Mesothelial cell of epicardium (in vitro differentiated cells): ENCODE measurements around the gene ASH1L. TPM values are rescaled to one million over a fixed set of nuclear protein-coding genes. Genes with fewer than 3 reads are reported as not detected.
A peak's percentile ranks its signal among the peaks of the same experiment; 100 is the strongest.
"Not testable (repeated sequence)": the region's sequence is repeated elsewhere in the genome, so short reads cannot be mapped to it uniquely, and the experiment has no call there.

Source experiments
- DNase-seq, 2 experiments: peaks; one replicate each; pipeline ENCODE4 v3.0.0; 2021; ENCODE audit warnings: low spot score in 2 of 2; ENCODE audit not compliant: unreplicated experiment in 2 of 2
- H3K27ac Mint-ChIP-seq: 2 replicates; pipeline ENCODE4 v1.8.0; 2021; ENCODE audit warnings: mixed read lengths
- H3K27me3 Mint-ChIP-seq: 2 replicates; pipeline ENCODE4 v1.8.0; 2021; ENCODE audit warnings: low read depth, mixed read lengths
- H3K36me3 Mint-ChIP-seq: 2 replicates; pipeline ENCODE4 v1.8.0; 2021; ENCODE audit warnings: mixed read lengths
- H3K4me1 Mint-ChIP-seq: 2 replicates; pipeline ENCODE4 v1.8.0; 2021; ENCODE audit warnings: mixed read lengths
- H3K4me3 Mint-ChIP-seq: 2 replicates; pipeline ENCODE4 v1.8.0; 2021; ENCODE audit warnings: mild to moderate bottlenecking, moderate library complexity, mixed read lengths
- H3K9me3 Mint-ChIP-seq: 2 replicates; pipeline ENCODE4 v1.8.0; 2021; ENCODE audit warnings: mixed read lengths
- total RNA-seq: library from RNA; stranded (reverse); gene quantifications from 3 replicates; pipeline ENCODE4 v1.2.1, GENCODE V29; 2021
- TF ChIP-seq, protein P1 (sequence below): fragments of 200-600 bp; sonication (generic); IDR thresholded peaks from one replicate; pipeline ENCODE4 v1.5.0; 2021; ENCODE audit warnings: antibody characterized with exemption; ENCODE audit not compliant: unreplicated experiment

The ASH1L gene
- total RNA-seq, 1 donor from 2014 or later: 87.7 TPM

DNA sequence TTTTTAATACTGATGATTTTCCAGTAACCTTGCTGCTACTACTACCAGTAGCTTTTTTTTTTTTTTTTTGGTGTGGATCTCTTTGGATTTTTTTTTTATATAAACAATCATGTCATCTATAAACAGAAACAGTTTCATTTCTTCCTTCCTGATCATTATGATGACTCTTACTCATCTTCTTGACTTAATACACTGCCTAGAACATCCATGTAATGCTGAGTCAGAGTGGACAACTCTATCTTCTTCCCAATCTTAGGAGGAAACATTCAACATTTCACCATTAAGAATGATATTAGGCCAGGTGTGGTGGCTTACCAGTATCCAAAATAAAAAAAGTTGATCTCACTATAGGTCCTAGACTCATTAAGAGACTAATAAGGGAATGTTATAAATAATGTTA lies 172.8 kb downstream of the ASH1L start:
- Mint-ChIP-seq H3K27ac (no peak overlapping the region), H3K27me3 (no peaks in the 10 kb centered on the region), H3K4me1 (peaks cover 17% of the 10 kb centered on the region), H3K36me3 (peaks cover 53% of the 10 kb centered on the region), H3K9me3 (peaks cover 8% of the 10 kb centered on the region), H3K4me3 (no peak overlapping the region)
- TF ChIP-seq, protein P1, sequence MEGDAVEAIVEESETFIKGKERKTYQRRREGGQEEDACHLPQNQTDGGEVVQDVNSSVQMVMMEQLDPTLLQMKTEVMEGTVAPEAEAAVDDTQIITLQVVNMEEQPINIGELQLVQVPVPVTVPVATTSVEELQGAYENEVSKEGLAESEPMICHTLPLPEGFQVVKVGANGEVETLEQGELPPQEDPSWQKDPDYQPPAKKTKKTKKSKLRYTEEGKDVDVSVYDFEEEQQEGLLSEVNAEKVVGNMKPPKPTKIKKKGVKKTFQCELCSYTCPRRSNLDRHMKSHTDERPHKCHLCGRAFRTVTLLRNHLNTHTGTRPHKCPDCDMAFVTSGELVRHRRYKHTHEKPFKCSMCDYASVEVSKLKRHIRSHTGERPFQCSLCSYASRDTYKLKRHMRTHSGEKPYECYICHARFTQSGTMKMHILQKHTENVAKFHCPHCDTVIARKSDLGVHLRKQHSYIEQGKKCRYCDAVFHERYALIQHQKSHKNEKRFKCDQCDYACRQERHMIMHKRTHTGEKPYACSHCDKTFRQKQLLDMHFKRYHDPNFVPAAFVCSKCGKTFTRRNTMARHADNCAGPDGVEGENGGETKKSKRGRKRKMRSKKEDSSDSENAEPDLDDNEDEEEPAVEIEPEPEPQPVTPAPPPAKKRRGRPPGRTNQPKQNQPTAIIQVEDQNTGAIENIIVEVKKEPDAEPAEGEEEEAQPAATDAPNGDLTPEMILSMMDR: no peak
- no peak for DNase-seq

DNA sequence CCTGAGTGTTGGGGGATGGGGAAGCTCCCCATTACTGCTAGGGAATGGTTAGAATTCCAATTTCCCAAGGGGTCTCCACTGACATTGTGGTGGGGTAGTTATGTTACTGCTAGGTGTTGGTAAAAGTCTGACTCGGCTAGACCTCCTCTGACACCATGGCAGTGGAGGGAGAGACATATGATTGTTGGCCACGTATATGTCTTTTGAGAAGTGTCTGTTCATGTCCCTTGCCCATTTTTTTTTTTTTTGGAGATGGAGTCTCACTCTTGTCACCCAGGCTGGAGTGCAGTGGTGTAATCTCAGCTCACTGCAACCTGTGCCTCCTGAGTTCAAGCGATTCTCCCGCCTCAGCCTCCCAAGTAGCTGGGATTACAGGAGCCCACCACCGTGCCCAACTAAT lies 176.8 kb downstream of the ASH1L start:
- H3K4me3 Mint-ChIP-seq, H3K27me3 Mint-ChIP-seq, H3K27ac Mint-ChIP-seq, DNase-seq, H3K9me3 Mint-ChIP-seq: not testable (repeated sequence)
- H3K36me3 Mint-ChIP-seq: peaks cover 46% of the 10 kb centered on the region
- peaks cover 11% of the 10 kb centered on the region for H3K4me1 Mint-ChIP-seq

GRCh38 chr1:155383406-155383805 lies 179.2 kb downstream of the ASH1L start:
- H3K27ac Mint-ChIP-seq: peak overlapping the region; percentile 75
- H3K9me3 Mint-ChIP-seq: peaks cover 8% of the 10 kb centered on the region
- no peaks in the 10 kb centered on the region for H3K27me3 Mint-ChIP-seq
- peaks cover 31% of the 10 kb centered on the region for H3K4me1 Mint-ChIP-seq
- no peak overlapping the region for H3K4me3 Mint-ChIP-seq
- no peak for DNase-seq
- TF ChIP-seq, protein P1: no peak
- H3K36me3 Mint-ChIP-seq: peaks cover 37% of the 10 kb centered on the region

- Mint-ChIP-seq H3K27ac (peak overlapping the region; percentile 96), H3K4me3 (peak overlapping the region; percentile 52)
- TF ChIP-seq, protein P1: no peak
Observed at GRCh38 chr1:155379631-155380090, 182.9 kb downstream of the ASH1L start.

GRCh38 chr1:155379180-155379579 lies 183.4 kb downstream of the ASH1L start:
- Mint-ChIP-seq H3K27me3 (no peaks in the 10 kb centered on the region), H3K27ac (peak overlapping the region; percentile 96)
- TF ChIP-seq, protein P1: no peak

More at GRCh38 chr1:155379631-155380090, 182.9 kb downstream of the ASH1L start:
- H3K36me3 Mint-ChIP-seq: peaks cover 33% of the 10 kb centered on the region
- peaks cover 37% of the 10 kb centered on the region for H3K4me1 Mint-ChIP-seq
- H3K27me3 Mint-ChIP-seq: no peaks in the 10 kb centered on the region
- no peak for DNase-seq
- H3K9me3 Mint-ChIP-seq: no peaks in the 10 kb centered on the region

GRCh38 chr1:155360051-155360450 lies 202.6 kb downstream of the ASH1L start:
- no peak for DNase-seq
- Mint-ChIP-seq H3K4me1 (no peaks in the 10 kb centered on the region), H3K27me3 (no peaks in the 10 kb centered on the region), H3K27ac (no peak overlapping the region), H3K36me3 (peaks cover 36% of the 10 kb centered on the region), H3K9me3 (no peaks in the 10 kb centered on the region), H3K4me3 (no peak overlapping the region)
- TF ChIP-seq, protein P1: no peak

More at GRCh38 chr1:155379180-155379579, 183.4 kb downstream of the ASH1L start:
- H3K4me3 Mint-ChIP-seq: peak overlapping the region; percentile 52
- H3K4me1 Mint-ChIP-seq: peaks cover 33% of the 10 kb centered on the region
- no peak for DNase-seq
- no peaks in the 10 kb centered on the region for H3K9me3 Mint-ChIP-seq
- H3K36me3 Mint-ChIP-seq: peaks cover 31% of the 10 kb centered on the region
